GM19372 (cell line): ENCODE measurements around the gene TCEANC.
"Not testable (repeated sequence)": the region's sequence is repeated elsewhere in the genome, so short reads cannot be mapped to it uniquely, and the experiment has no call there.

Experiments used
- ATAC-seq: cut with Tn5 transposase; IDR thresholded peaks from one replicate; pipeline ENCODE4 v1.9.1; 2021; ENCODE audit warnings: mild to moderate bottlenecking, low read depth, moderate library complexity; ENCODE audit not compliant: unreplicated experiment

The TCEANC gene

DNA sequence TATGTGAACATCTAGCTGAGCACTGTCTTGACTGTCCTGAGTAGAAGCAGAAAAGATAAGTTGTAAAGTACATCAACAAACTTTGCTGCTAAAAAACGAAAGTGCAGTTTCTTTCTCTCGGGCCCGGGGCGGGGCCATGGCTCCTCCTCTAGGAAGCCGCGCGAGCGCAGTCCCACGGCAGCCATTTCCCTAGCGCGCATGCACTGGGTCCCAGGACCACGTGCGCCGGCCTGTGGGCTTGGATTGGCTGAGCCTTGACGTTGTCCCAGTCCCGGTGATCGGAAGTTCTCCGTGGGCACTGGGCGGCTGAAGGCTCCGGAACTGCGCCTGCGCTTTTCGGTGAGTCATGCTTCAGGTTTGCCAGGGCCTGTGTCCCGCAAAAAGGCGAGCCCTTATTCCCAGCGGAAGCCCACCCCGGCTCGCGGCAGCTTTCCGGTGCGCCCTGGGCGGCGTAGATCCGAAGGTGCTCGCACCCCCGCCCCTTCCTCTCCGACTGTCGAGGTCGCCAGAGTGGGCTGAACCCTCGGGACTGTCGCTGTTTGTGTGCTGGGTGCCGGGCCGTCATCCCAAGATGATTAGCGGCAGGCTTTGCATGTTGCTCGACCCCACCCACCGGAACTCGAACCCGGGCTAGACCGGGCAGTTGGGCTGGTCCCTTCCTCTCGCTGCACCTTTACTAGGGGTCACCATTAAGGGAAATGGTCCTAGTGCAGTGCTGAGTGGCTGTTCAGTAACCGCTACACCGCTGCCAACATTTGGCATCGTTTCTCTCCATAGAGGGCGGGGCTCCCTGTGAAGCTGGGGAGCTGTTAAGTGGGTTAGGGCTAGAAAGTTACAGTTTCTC, at the start of gene TCEANC:
TCEANC (plus strand) TSS at position 292 of the 844 bp plus-strand sequence. CDS start 9,368 bp downstream, outside the sequence.
- peak; percentile 92 for ATAC-seq

DNA sequence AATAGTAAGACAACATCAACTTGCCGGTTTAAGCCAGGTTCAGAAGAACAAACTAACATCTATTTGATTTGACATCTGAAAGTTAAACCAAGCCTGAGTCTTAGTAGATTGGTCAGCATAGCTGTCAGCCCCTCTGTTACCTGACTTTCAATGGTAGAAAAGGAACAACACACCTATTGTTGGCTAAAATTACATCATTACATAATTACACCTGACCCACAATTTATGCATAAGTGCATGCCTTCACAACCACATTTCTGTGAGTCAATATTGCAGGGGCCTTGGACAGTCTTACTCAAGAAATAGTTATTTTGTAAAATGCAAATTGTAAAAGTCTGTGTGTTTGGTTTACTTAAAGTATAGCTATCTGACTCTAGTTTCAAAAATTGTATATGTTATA, 47.3 kb upstream of the TCEANC start:
- ATAC-seq = no peak

GRCh38 chrX:13607331-13607995, 45.5 kb upstream of the TCEANC start:
- ATAC-seq = no peak

DNA sequence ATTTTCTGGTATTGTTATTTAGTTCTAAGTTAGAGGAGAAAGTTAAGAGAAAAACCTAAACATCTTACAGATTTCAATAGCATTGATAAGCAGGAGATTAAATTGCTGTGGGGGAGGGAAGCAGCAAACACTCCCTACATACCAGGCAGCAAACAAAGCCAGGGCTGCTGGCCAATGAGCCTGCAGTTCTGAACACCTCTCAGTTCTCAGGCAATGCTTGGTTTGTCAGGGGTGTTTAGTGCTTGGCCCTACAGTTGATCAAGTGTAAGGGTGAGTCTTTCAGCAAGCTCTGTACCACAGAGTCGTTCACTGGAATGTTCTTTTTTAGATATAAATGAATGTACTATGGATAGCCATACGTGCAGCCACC, 45.0 kb upstream of the TCEANC start:
- ATAC-seq = no peak

- no peak for ATAC-seq
These were observed 38.8 kb upstream of the TCEANC start for GRCh38 chrX:13614154-13614553.

DNA sequence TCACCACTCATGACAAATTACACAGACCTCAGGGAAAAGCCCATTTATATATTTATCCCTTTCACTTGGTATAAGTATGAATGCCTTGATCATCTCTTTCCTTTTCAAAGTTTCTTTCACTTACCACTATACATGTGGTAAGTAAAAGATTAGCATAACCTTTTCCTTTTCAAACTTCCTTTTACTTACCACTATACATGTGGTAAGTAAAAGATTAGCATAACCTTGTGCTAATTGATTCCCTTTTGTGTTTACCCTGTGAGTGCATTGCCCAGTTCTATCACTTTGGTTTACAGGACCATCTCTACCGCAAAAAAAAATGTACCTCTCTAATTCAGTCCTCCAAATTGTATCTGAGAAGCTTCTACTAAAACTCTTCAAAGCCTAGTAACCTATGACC, 32.7 kb upstream of the TCEANC start:
- ATAC-seq = no peak

DNA sequence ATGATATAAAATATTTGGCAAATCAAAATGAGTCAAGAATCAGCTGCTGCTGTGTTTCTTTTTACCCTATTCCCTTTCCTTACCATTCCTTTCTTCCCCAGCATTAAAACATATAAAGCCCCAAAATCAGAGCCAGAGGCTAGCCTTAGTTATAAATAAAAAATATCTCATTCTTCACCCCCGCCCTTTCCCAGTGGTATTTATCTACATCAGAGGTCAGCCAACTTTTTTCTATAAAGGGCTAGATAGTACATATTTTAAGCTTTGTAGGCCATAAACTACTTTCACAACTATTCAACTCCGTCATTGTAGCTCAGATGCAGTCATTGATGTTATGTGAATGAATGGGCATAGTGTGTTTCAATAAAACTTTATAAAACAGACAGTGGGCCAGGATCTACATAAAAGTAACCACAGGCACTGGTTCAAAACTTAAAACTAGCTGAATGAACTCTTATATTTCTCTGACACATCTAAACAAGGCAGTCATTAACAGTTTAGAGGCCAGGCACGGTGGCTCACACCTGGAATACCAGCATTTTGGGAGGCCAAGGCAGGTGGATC, 30.5 kb upstream of the TCEANC start:
- ATAC-seq = no peak

GRCh38 chrX:13627306-13627705, 25.6 kb upstream of the TCEANC start:
- no peak for ATAC-seq

GRCh38 chrX:13637224-13637623, 15.7 kb upstream of the TCEANC start:
- not testable (repeated sequence) for ATAC-seq

DNA sequence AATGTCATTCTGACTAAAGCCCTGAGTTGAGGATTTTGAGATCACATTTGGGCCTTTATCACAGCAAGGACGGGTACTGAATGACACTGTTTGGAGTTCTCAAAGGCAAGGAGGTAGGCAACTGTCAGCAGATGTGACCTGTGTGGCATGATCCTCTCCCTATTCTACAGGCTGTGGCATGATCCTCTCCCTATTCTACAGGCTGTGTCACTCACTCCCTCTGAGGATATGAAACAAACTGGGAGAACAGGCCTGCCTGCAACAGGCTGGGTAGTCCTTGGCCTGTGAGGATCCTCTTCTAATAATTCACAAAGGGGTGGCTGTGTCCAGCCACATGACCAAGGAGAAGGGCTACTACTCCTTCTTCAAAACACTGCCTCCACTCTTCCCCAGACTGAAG, 14.9 kb upstream of the TCEANC start:
- ATAC-seq = no peak

DNA sequence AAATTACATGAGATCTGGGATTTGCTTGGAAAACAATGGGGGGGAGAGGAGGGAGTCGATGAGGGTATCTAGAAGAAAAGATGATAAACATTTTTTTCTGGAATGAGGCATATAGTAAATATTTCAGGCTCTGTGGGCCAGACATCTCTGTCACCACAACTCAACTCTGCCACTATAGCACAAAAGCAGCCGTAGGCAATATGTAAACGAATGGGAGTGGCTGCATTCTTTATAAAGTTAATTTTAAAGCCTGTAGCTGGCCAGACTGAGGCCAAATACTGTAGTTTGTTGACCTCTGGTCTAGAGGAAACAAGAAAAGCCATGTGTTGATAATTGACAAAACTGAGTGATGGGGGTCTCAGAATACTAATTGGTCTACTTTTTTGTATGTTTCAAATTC, 14.1 kb upstream of the TCEANC start:
- ATAC-seq = no peak

DNA sequence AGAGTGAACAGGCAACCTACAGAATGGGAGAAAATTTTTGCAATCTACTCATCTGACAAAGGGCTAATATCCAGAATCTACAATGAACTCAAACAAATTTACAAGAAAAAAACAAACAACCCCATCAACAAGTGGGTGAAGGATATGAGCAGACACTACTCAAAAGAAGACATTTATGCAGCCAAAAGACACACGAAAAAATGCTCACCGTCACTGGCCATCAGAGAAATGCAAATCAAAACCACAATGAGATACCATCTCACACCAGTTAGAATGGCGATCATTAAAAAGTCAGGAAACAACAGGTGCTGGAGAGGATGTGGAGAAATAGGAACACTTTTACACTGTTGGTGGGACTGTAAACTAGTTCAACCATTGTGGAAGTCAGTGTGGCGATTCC, 11.3 kb upstream of the TCEANC start:
- not testable (repeated sequence) for ATAC-seq

- no peak for ATAC-seq
These were observed 7.3 kb upstream of the TCEANC start for GRCh38 chrX:13645464-13646153.

DNA sequence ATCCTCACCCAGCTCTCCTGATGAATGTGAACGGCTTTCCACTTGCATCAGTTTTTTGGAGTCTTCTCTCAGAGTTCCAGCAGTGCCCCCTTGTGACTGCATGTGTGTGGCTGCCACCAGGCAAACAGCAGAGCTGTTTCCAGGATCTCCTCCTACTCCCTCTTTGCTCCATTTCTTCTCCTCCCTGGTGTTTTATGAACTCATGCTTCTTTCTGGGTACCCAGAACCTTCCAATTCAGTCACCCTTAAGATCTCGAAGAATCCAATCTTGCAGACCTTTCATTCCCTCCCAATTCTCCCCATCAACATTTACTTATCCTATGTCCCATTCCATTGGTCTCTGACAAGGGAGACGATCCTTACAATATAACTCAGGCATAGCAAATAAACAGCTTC, 6.8 kb upstream of the TCEANC start:
- ATAC-seq = no peak

DNA sequence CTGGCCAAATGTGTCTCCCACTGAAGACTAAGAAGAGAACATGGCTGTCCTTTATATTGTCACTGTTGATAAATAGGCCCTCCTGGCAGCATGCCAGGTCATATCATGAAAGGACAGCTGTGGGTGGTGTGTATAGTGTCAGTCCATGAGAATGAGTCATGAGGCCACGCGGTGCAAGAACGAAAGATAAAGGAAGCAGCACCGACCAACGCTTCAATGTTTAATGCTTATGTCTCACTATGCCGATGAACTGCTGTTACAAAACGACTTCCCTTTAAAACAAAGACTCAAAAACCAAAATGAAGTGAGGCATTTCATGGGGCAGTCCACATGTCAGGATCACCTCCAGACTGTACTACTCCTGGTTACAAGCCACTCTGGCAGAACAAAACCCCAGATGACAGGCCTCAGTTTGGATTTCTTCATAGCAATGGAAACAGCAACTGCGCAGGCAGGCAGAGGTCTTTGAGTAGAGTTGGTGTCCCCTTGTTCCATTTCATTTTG, 5.2 kb upstream of the TCEANC start:
- no peak for ATAC-seq

DNA sequence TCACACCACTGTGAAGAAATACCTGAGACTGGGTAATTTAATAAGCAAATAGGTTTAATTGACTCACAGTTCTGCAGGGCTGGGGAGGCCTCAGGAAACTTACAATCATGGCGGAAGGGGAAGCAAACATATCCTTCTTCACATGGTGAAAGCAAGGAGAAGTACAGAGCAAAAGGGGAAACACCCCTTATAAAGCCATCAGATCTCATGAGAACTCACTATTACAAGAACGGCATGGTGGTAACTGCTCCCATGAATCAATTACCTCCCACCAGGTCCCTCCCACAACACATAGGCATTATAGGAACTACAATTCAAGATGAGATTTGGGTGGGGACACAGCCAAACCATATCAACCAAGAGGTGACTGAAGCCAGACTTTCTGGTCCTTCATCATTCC, 4.6 kb upstream of the TCEANC start:
- ATAC-seq = not testable (repeated sequence)

GRCh38 chrX:13649838-13650237, 3.1 kb upstream of the TCEANC start:
- ATAC-seq = no peak

GRCh38 chrX:13650318-13650717, 2.6 kb upstream of the TCEANC start:
- no peak for ATAC-seq

DNA sequence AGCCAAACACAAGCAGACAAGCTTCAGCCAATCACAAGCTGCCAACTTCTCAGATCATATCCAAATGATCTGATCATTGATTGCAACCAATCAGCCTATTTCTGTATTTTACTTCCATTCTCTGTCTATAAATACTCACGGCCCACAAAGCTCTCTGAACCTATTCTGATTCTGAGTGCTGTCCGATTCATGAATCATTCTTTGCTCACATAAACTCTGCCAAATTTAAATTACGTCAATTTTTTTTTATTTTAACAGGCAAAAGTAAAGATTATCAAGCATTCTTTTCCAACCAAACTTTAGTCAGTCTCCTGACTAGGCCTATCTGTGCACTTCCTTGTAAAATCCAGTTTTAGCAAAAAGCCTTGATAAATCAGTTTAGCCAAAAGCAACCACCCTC, 1.8 kb upstream of the TCEANC start:
- ATAC-seq = no peak

DNA sequence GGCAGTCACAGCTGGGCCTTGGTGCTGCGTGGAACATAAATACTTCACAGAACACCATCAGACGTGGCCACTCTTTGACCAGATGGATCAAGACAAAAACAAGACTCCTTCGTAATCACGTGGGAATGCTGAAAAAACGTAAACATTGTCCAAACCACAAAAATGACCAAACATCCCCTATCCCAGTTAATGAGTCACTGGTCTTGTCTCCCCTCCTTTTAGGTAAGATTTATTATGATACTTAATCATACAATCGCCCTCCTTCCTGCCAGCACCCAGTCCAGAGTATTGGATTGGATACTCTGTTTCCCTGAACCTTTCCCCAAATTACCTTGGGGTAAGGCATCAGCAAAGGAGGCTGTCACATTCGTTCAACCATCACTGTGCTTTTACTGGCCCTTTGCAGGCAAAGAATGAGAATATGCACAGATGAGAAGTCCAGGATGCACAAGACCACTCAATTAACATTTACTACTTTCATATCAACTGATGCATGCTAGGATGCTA, 601 bp upstream of the TCEANC start:
- ATAC-seq = no peak

- no peak for ATAC-seq
These were observed 1.2 kb downstream of the TCEANC start for GRCh38 chrX:13654116-13654515.
